Mononuclear cell (primary cell): ENCODE results near the gene URAD. TPM values are rescaled to one million over a fixed set of nuclear protein-coding genes. Genes with fewer than 3 reads are reported as not detected.
"Not testable (repeated sequence)": the region's sequence is repeated elsewhere in the genome, so short reads cannot be mapped to it uniquely, and the experiment has no call there.

Source experiments
- H3K27me3 ChIP-seq: 2 replicates; pipeline ENCODE4 v1.6.0; 2011; ENCODE audit warnings: low read length, control low read depth; ENCODE audit not compliant: insufficient read depth
- H3K4me1 ChIP-seq: 2 replicates; pipeline ENCODE4 v1.5.1; 2011; ENCODE audit warnings: mild to moderate bottlenecking, low read length, control low read depth; ENCODE audit not compliant: insufficient read depth
- H3K4me3 ChIP-seq: 2 replicates; pipeline ENCODE4 v1.5.1; 2011; ENCODE audit warnings: mild to moderate bottlenecking, low read length, moderate library complexity
- H3K9me3 ChIP-seq: 2 replicates; pipeline ENCODE4 v1.5.1; 2011; ENCODE audit warnings: low read depth, mild to moderate bottlenecking, control low read depth, low read length
- total RNA-seq: library from RNA; depleted of rRNA; stranded (reverse); fragments of >200 nt; gene quantifications from one replicate; pipeline ENCODE4 v1.2.3, GENCODE V29; 2012

The URAD gene
- total RNA-seq, 1 donor, result not detected

- Histone ChIP-seq H3K9me3 (no peaks in the 10 kb centered on the region), H3K4me3 (no peak overlapping the region), H3K27me3 (no peaks in the 10 kb centered on the region), H3K4me1 (no peaks in the 10 kb centered on the region)
Measured at GRCh38 chr13:28012383-28012782, 23.9 kb upstream of the URAD start.

DNA sequence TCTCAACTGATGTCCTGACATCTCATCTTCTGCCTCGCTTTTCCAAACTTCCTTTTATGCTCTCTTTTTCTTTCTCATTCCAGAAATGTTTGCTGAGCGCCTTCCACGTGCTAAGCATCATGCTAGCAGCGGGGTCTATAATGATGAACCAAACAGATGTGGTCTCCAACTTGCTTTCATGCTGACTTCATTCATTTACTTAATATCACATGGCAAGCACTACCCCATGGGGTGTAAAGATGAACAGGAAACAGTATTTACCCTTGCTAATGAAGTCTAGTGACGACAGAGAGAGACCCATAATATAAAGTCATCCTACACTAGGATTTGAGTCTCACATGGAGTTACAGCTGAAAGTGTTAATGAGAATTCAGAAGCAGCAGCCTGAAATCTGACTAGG, 21.6 kb upstream of the URAD start:
- Histone ChIP-seq H3K9me3 (no peaks in the 10 kb centered on the region), H3K27me3 (no peaks in the 10 kb centered on the region), H3K4me1 (no peaks in the 10 kb centered on the region), H3K4me3 (no peak overlapping the region)

DNA sequence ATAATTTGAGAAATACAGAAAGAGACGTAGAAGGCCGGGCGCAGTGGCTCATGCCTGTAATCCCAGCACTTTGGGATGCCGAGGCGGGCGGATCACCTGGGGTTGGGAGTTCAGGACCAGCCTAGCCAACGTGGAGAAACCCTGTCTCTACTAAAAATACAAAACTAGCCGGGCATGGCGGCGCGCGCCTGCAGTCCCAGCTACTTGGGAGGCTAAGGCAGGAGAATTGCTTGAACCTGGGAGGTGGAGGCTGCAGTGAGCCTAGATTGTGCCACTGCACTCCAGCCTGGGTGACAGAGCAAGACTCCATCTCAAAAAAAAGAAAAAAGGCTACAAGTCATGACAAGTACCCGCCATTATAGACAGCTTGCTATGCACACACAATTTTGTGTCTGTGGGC, 16.5 kb upstream of the URAD start:
- H3K4me3 ChIP-seq, H3K9me3 ChIP-seq, H3K4me1 ChIP-seq, H3K27me3 ChIP-seq: not testable (repeated sequence)

DNA sequence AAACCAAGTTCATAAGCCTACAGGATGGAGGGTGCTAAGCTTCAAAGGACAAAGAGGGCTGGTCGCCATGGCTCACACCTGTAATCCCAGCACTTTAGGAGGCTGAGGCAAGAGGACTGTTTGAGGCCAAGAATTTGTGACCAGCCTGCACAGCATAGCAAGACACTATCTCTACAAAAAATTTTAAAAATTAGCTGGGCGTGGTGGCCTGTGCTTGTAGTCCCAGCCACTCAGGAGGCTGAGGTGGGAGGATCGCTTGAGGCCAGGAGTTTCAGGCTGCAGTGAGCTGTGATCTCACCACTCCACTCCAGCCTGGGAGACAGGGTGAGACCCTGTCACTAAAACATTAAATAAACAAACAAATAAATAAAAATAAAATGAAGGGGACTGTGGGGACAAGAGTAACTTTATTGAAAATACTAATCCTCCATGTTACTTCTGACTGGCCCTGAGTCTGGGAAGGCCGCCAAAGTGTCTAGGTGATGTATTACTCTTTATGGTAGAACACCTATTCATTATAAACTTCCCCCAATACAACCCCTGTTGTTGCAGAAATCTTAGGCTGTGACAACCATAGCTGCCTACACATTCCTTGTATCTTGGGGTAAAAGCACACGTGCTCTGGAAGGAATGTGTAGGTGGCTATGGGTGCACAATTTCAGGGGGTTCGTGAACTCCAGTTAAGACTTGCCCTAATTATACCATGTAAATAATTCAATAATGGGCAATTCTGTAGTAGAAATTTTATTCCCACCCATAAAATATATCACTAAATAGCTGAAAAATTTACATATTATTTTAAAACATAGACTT, 14.6 kb upstream of the URAD start:
- Histone ChIP-seq H3K27me3 (no peaks in the 10 kb centered on the region), H3K4me3 (no peak overlapping the region), H3K9me3 (no peaks in the 10 kb centered on the region), H3K4me1 (no peaks in the 10 kb centered on the region)

- Histone ChIP-seq H3K9me3 (no peaks in the 10 kb centered on the region), H3K4me1 (no peaks in the 10 kb centered on the region), H3K4me3 (no peak overlapping the region), H3K27me3 (no peaks in the 10 kb centered on the region)
Measured at GRCh38 chr13:28001837-28002473, 13.5 kb upstream of the URAD start.

GRCh38 chr13:28001049-28001448, 12.6 kb upstream of the URAD start:
- no peak overlapping the region for H3K4me3 ChIP-seq
- no peaks in the 10 kb centered on the region for H3K9me3 ChIP-seq
- no peaks in the 10 kb centered on the region for H3K4me1 ChIP-seq
- H3K27me3 ChIP-seq, result no peaks in the 10 kb centered on the region

DNA sequence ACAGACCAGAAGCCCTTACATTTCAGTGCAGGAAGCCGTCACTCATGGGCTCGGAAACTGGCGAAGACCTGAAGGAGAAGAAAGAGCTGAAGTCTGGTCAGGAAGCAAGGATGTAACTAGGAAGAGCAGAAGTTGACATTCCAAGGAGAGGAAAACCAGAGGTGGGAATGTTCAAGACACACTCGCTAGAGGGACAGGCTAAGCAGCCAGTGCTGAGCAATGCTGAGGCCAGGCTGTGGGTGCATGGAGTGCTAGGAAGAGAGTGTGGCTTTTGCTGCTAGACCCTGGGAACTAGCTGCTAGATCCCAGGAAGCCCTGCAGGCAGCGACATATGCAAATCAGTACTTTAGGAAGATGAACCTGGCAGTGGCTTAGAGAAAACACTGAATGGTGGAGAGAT, 12.1 kb upstream of the URAD start:
- Histone ChIP-seq H3K4me3 (no peak overlapping the region), H3K9me3 (no peaks in the 10 kb centered on the region), H3K4me1 (no peaks in the 10 kb centered on the region), H3K27me3 (no peaks in the 10 kb centered on the region)

DNA sequence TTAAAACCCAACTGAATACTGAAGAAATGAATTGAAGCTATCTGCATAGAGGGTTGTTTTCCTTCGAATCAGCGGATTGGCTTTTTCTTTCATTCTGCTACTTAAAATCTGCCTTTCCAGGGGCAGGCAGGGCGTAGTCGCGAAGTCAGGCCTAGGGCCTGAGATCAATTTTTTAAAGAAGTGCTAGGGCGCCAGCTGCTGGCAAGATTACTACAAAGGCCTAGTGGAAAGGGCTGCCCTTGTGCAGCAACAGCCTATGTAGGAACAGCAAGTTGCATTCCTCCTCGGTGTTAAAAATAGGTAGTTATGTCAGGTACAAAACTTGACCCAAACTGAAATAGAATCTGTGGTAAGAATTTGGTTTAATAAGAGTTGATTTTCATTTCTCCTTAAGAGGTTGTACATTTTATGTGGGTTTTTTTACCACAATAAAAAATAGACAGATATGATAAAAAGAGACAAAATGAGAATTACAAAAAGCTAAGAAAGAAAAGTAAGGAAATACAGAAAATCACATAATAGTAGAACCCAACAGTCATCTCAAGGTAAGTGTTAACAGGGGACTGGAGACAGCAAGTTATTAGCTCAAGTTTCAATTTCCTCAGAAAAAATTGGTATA, 9.5 kb upstream of the URAD start:
- H3K4me3 ChIP-seq, result no peak overlapping the region
- H3K4me1 ChIP-seq, result no peaks in the 10 kb centered on the region
- H3K9me3 ChIP-seq, result no peaks in the 10 kb centered on the region
- H3K27me3 ChIP-seq, result no peaks in the 10 kb centered on the region

GRCh38 chr13:27991881-27992280, 3.4 kb upstream of the URAD start:
- no peaks in the 10 kb centered on the region for H3K9me3 ChIP-seq
- H3K27me3 ChIP-seq, result no peaks in the 10 kb centered on the region
- no peak overlapping the region for H3K4me3 ChIP-seq
- no peaks in the 10 kb centered on the region for H3K4me1 ChIP-seq

- H3K4me1 ChIP-seq, result peaks cover 4% of the 10 kb centered on the region
- no peaks in the 10 kb centered on the region for H3K9me3 ChIP-seq
- H3K27me3 ChIP-seq, result peaks cover 35% of the 10 kb centered on the region
Measured at GRCh38 chr13:27985600-27985999, 2.9 kb downstream of the URAD start.

DNA sequence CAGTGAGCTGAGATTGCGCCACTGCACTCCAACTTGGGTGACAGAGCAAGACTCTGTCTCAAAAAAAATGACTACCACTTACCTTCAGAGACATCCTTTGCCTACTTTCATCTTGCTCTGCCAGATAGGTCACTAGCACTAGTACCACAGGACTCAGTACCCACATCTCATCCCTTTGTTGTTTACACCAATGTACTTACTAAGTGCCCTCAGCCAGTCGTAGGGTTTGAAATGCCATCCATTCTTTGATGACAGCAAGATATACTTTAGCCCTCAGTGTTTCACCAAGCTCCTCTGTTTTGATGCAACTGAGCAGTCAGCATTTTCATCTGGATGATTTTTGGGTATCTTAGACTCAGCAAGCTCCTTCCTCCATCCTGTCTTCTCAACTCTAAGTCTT, 6.1 kb downstream of the URAD start:
- peaks cover 64% of the 10 kb centered on the region for H3K27me3 ChIP-seq
- H3K4me3 ChIP-seq, result no peak overlapping the region
- peaks cover 15% of the 10 kb centered on the region for H3K4me1 ChIP-seq
- H3K9me3 ChIP-seq, result no peaks in the 10 kb centered on the region

More at GRCh38 chr13:27985600-27985999, 2.9 kb downstream of the URAD start:
- no peak overlapping the region for H3K4me3 ChIP-seq

- Histone ChIP-seq H3K4me3 (no peak overlapping the region), H3K9me3 (no peaks in the 10 kb centered on the region), H3K4me1 (peaks cover 15% of the 10 kb centered on the region), H3K27me3 (peaks cover 76% of the 10 kb centered on the region)
Measured at GRCh38 chr13:27981006-27981708, 7.3 kb downstream of the URAD start.

DNA sequence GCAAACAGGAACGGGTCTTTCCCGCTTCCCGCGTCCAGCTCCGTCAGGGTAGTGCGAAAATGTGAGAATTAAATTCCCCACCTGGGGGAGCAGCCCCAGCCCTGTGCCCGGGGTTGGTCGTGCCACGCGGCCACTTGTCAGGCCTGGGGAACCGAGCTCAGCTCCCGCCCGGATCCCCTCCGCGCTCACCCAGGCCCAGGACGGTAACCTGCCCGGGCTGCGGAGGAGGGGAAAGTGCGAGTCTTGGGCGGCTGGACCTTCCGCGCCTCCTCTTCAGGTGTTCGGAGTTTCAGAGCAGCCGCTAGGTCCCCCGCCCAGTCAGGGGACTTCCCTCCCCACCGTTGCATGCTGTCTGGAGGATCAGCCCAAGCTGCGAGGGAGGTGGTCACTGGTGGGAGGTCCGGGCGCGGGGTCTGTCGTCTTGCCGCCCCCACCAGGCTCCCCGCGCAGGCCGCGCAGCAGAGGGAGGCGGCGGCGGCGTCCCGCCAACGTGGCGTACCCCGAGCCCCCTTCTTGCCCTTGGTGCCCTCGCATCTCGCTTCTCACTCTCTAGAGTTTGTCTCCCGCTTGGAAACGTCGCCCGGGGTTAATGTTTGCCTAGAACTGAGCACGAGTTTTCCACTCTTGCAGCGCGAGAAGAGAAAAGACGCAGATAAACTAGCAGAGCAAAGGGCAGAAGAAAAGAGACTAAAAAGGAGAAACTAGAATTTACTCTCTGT, 8.1 kb downstream of the URAD start:
- Histone ChIP-seq H3K9me3 (no peaks in the 10 kb centered on the region), H3K4me1 (peaks cover 19% of the 10 kb centered on the region), H3K27me3 (peaks cover 84% of the 10 kb centered on the region), H3K4me3 (no peak overlapping the region)

GRCh38 chr13:27979765-27980279, 8.7 kb downstream of the URAD start:
- Histone ChIP-seq H3K27me3 (peaks cover 90% of the 10 kb centered on the region), H3K4me1 (peaks cover 19% of the 10 kb centered on the region), H3K4me3 (no peak overlapping the region)

More at GRCh38 chr13:27979765-27980279, 8.7 kb downstream of the URAD start:
- H3K9me3 ChIP-seq, result no peaks in the 10 kb centered on the region
